ENCODE results near the gene SLC4A9.
A peak's percentile ranks its signal among the peaks of the same experiment; 100 is the strongest.

Gene SLC4A9

DNA sequence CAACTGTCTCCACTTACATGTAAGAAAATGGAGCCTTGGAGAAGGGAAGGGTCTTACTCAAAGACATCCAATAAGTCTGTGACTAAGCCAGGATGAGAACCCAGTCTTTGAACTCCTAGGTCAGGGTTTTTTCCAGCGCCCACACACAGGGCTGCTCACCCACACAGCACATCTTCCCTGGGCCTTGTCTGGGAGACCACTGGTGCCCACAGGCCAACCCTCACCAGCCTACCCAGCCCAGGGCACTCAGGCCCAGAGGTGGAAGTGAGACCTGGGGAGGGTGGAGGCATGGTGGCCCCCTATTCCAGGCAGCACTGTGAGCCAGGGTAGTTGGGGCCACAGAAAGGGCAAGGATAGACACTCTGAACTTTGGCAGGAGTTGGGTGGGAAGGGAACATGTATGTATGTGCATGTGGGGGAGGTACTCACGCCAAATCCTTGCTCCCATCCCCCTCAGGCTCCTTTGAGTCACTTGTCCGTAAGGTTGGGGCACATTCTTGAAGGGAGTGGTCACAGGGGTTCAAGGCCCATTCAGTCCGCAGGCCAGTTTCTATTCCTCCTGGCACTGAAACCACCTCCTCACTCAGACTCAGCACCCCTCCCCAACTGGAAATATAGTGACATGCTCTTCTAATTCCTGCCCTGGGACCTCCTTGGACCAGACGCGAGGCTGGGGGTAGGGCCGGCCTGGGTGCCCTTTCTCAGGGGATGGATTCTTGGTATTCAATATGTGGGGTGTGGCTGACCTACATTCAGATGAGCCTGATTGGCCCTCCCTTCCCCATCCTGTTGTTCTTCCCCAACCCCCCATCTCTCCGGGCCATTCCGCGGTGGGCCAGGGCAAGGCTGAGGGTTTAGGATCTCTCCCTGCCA lies 2.9 kb upstream of the SLC4A9 start:
- H4K8ac ChIP-seq (ENCODE audit: low read length) = peak overlapping the region; percentile 72
- peak overlapping the region; percentile 74 for H3K9ac ChIP-seq (ENCODE audit: low read length)
- no peak overlapping the region for H2BK15ac ChIP-seq (ENCODE audit: low read depth, poor library complexity, severe bottlenecking)
- no peak overlapping the region for H2BK120ac ChIP-seq (ENCODE audit: low read depth, low read length)
- no peak overlapping the region for H3K27ac ChIP-seq (ENCODE audit: low read length, poor library complexity, severe bottlenecking)
- peak overlapping the region; percentile 69 for H2AK5ac ChIP-seq (ENCODE audit: low read length, severe bottlenecking)
- no peak overlapping the region for H4K91ac ChIP-seq (ENCODE audit: low read length)
- no peak overlapping the region for H3K18ac ChIP-seq (ENCODE audit: low read depth in 1 of 2, low read length in 2 of 2)
- H3K4me3 ChIP-seq (ENCODE audit: insufficient read depth in 1 of 2, low read depth in 1 of 2, low read length in 2 of 2) = peak overlapping the region in 1 of 2 experiments; percentile 71
- no peaks in the 10 kb centered on the region for H3K36me3 ChIP-seq (ENCODE audit: control insufficient read depth in 1 of 2, insufficient read depth in 2 of 2, low read depth in 1 of 2, low read length in 2 of 2)
- WGBS = 42% methylated on average over 6 of the region's 10 CpGs
- peaks cover 3% of the 10 kb centered on the region for H3K4me1 ChIP-seq (ENCODE audit: control insufficient read depth, insufficient read depth, low read depth, low read length)
- H3K23ac ChIP-seq (ENCODE audit: low read length in 2 of 2) = no peak overlapping the region
- H3K27me3 ChIP-seq (ENCODE audit: control insufficient read depth in 1 of 2, insufficient read depth in 1 of 2, low read length in 2 of 2) = peaks cover 0 to 3% of the 10 kb centered on the region in 2 experiments
- H2BK5ac ChIP-seq (ENCODE audit: low read depth, low read length, poor library complexity, severe bottlenecking) = no peak overlapping the region
- no peaks in the 10 kb centered on the region for H3K9me3 ChIP-seq (ENCODE audit: control insufficient read depth, low read length)
- peak overlapping the region; percentile 70 for H2AFZ ChIP-seq (ENCODE audit: low read depth, low read length)
- H3K4me2 ChIP-seq (ENCODE audit: low read length, poor library complexity, severe bottlenecking) = no peak overlapping the region
- DNase-seq = no peak
- peak overlapping the region in 1 of 2 experiments; percentile 29 for H3K4ac ChIP-seq (ENCODE audit: low read depth in 1 of 2, low read length in 2 of 2)
- H3K14ac ChIP-seq (ENCODE audit: low read length in 2 of 2) = no peak overlapping the region
- H2BK12ac ChIP-seq (ENCODE audit: low read length in 2 of 2) = peak overlapping the region in 1 of 2 experiments; percentile 43
- no peaks in the 10 kb centered on the region for H3K79me1 ChIP-seq (replicated peaks; ENCODE audit: low read length, poor library complexity, severe bottlenecking)

DNA sequence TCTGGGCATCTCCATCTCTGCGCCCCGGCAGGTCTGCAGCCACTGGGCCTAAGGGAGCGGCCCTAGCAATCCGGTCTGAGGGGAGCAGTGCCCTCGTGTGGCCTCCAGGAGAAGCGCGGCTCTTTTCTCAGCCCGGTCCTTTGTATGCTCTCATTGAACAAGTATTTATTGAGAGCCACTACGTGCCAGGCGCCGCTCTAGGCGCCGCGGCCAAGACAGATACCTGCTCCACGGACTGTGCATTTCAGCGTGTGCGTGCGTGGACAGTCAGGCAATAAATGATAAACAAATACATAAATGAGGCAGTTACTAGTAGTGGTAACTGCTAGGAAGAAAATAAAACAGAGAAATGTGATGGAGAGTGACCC lies 2.3 kb upstream of the SLC4A9 start:
- no peaks in the 10 kb centered on the region for H3K36me3 ChIP-seq (ENCODE audit: control insufficient read depth in 1 of 2, insufficient read depth in 2 of 2, low read depth in 1 of 2, low read length in 2 of 2)
- WGBS = 2% methylated on average over 18 of the region's 18 CpGs

DNA sequence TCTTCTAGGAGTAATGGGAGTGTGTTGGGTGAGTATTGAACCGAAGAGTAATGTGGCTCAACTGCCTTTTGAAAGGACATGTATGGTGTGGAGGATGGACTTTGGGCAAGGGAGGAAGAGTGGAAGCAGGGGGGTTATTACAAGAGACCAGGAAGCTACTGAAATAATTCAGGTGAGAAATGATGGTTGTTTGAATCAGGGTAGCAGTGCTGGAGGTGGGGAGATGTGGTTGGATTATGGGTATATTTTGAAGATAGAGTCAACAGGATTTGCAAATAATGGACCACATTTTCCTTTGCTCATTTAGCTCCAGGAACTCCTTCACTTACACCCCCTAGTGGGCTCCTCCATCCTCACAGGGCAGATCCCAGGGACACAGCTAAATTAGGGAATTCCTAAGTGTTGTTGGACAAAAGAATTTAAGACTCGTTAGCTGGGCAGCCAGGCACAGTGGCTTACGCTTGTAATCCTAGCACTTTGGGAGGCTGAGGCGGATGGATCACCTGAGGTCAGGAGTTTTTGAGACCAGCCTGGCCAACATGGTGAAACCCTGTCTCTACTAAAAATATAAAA lies 1.2 kb upstream of the SLC4A9 start:
- H2BK5ac ChIP-seq (ENCODE audit: low read depth, low read length, poor library complexity, severe bottlenecking) = no peak overlapping the region
- no peak overlapping the region for H2AFZ ChIP-seq (ENCODE audit: low read depth, low read length)
- H4K91ac ChIP-seq (ENCODE audit: low read length) = no peak overlapping the region
- no peaks in the 10 kb centered on the region for H3K79me1 ChIP-seq (replicated peaks; ENCODE audit: low read length, poor library complexity, severe bottlenecking)
- no peak overlapping the region for H3K9ac ChIP-seq (ENCODE audit: low read length)
- no peak overlapping the region for H4K8ac ChIP-seq (ENCODE audit: low read length)
- H3K4me1 ChIP-seq (ENCODE audit: control insufficient read depth, insufficient read depth, low read depth, low read length) = peaks cover 12% of the 10 kb centered on the region
- no peak overlapping the region for H3K23ac ChIP-seq (ENCODE audit: low read length in 2 of 2)
- H3K27ac ChIP-seq (ENCODE audit: low read length, poor library complexity, severe bottlenecking) = no peak overlapping the region
- H3K14ac ChIP-seq (ENCODE audit: low read length in 2 of 2) = no peak overlapping the region
- H3K4me2 ChIP-seq (ENCODE audit: low read length, poor library complexity, severe bottlenecking) = no peak overlapping the region
- H2BK12ac ChIP-seq (ENCODE audit: low read length in 2 of 2) = no peak overlapping the region
- no peak overlapping the region for H2AK5ac ChIP-seq (ENCODE audit: low read length, severe bottlenecking)
- H2BK120ac ChIP-seq (ENCODE audit: low read depth, low read length) = peak overlapping the region; percentile 11
- WGBS = 71% methylated on average over 4 of the region's 4 CpGs
- peaks cover 0 to 3% of the 10 kb centered on the region in 2 experiments for H3K27me3 ChIP-seq (ENCODE audit: control insufficient read depth in 1 of 2, insufficient read depth in 1 of 2, low read length in 2 of 2)
- no peaks in the 10 kb centered on the region for H3K9me3 ChIP-seq (ENCODE audit: control insufficient read depth, low read length)
- no peak overlapping the region for H3K18ac ChIP-seq (ENCODE audit: low read depth in 1 of 2, low read length in 2 of 2)
- H2BK15ac ChIP-seq (ENCODE audit: low read depth, poor library complexity, severe bottlenecking) = no peak overlapping the region
- no peaks in the 10 kb centered on the region for H3K36me3 ChIP-seq (ENCODE audit: control insufficient read depth in 1 of 2, insufficient read depth in 2 of 2, low read depth in 1 of 2, low read length in 2 of 2)
- peak; percentile 63 for DNase-seq
- H3K4me3 ChIP-seq (ENCODE audit: insufficient read depth in 1 of 2, low read depth in 1 of 2, low read length in 2 of 2) = no peak overlapping the region
- no peak overlapping the region for H3K4ac ChIP-seq (ENCODE audit: low read depth in 1 of 2, low read length in 2 of 2)

More for the DNA sequence above, 2.3 kb upstream of the SLC4A9 start:
- Histone ChIP-seq H3K4me2 (ENCODE audit: low read length, poor library complexity, severe bottlenecking) (peak overlapping the region; percentile 24), H2AK5ac (ENCODE audit: low read length, severe bottlenecking) (no peak overlapping the region), H2BK5ac (ENCODE audit: low read depth, low read length, poor library complexity, severe bottlenecking) (no peak overlapping the region), H3K79me1 (replicated peaks; ENCODE audit: low read length, poor library complexity, severe bottlenecking) (no peaks in the 10 kb centered on the region), H3K4me3 (ENCODE audit: insufficient read depth in 1 of 2, low read depth in 1 of 2, low read length in 2 of 2) (peak overlapping the region in 1 of 2 experiments; percentile 71), H2BK120ac (ENCODE audit: low read depth, low read length) (no peak overlapping the region), H3K9ac (ENCODE audit: low read length) (peak overlapping the region; percentile 74), H3K4ac (ENCODE audit: low read depth in 1 of 2, low read length in 2 of 2) (peak overlapping the region in 1 of 2 experiments; percentile 4), H4K8ac (ENCODE audit: low read length) (no peak overlapping the region), H3K18ac (ENCODE audit: low read depth in 1 of 2, low read length in 2 of 2) (no peak overlapping the region), H3K27ac (ENCODE audit: low read length, poor library complexity, severe bottlenecking) (no peak overlapping the region), H3K27me3 (ENCODE audit: control insufficient read depth in 1 of 2, insufficient read depth in 1 of 2, low read length in 2 of 2) (peaks cover 0 to 3% of the 10 kb centered on the region in 2 experiments), H4K91ac (ENCODE audit: low read length) (no peak overlapping the region), H3K4me1 (ENCODE audit: control insufficient read depth, insufficient read depth, low read depth, low read length) (peaks cover 5% of the 10 kb centered on the region), H3K23ac (ENCODE audit: low read length in 2 of 2) (no peak overlapping the region), H2AFZ (ENCODE audit: low read depth, low read length) (peak overlapping the region; percentile 70), H2BK15ac (ENCODE audit: low read depth, poor library complexity, severe bottlenecking) (no peak overlapping the region), H2BK12ac (ENCODE audit: low read length in 2 of 2) (no peak overlapping the region), H3K9me3 (ENCODE audit: control insufficient read depth, low read length) (no peaks in the 10 kb centered on the region), H3K14ac (ENCODE audit: low read length in 2 of 2) (no peak overlapping the region)
- peak; percentile 88 for DNase-seq

DNA sequence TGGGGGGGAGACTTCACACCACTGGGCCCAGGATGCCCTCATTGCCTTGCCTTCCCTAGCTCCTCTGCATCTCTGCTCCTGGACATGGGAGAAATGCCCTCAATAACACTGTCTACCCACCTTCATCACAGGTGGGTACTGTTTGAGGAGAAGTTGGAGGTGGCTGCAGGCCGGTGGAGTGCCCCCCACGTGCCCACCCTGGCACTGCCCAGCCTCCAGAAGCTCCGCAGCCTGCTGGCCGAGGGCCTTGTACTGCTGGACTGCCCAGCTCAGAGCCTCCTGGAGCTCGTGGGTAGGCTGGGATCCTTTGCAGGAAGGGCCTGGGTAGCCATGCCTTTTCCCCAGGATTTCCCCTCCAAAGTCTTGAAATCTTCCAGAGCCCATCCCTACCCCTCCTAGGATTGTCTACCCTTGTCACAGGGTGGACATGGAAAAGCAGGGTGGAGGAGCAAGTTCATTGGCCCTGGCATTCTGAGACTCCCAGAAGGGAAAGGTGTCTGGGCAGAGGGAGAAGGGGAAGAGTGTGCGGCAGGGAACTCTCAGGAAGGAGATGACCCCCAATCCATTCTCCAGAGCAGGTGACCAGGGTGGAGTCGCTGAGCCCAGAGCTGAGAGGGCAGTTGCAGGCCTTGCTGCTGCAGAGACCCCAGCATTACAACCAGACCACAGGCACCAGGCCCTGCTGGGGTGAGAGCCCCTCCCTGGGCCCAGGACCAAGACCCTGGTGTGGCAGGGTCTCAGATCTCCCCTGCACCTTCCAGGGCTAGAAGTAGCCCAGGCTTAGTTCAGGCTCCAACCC lies 886 bp downstream of the SLC4A9 start:
- no peaks in the 10 kb centered on the region for H3K36me3 ChIP-seq (ENCODE audit: control insufficient read depth in 1 of 2, insufficient read depth in 2 of 2, low read depth in 1 of 2, low read length in 2 of 2)
- no peak overlapping the region for H2BK120ac ChIP-seq (ENCODE audit: low read depth, low read length)
- no peak overlapping the region for H3K4me2 ChIP-seq (ENCODE audit: low read length, poor library complexity, severe bottlenecking)
- no peak overlapping the region for H2BK5ac ChIP-seq (ENCODE audit: low read depth, low read length, poor library complexity, severe bottlenecking)
- H3K9ac ChIP-seq (ENCODE audit: low read length) = no peak overlapping the region
- H2AK5ac ChIP-seq (ENCODE audit: low read length, severe bottlenecking) = no peak overlapping the region
- no peak overlapping the region for H3K14ac ChIP-seq (ENCODE audit: low read length in 2 of 2)
- no peak overlapping the region for H2BK15ac ChIP-seq (ENCODE audit: low read depth, poor library complexity, severe bottlenecking)
- H4K8ac ChIP-seq (ENCODE audit: low read length) = no peak overlapping the region
- H4K91ac ChIP-seq (ENCODE audit: low read length) = no peak overlapping the region
- H2BK12ac ChIP-seq (ENCODE audit: low read length in 2 of 2) = no peak overlapping the region
- WGBS = 82% methylated on average over 7 of the region's 7 CpGs
- H3K79me1 ChIP-seq (replicated peaks; ENCODE audit: low read length, poor library complexity, severe bottlenecking) = no peaks in the 10 kb centered on the region
- H2AFZ ChIP-seq (ENCODE audit: low read depth, low read length) = no peak overlapping the region
- H3K9me3 ChIP-seq (ENCODE audit: control insufficient read depth, low read length) = no peaks in the 10 kb centered on the region
- H3K4ac ChIP-seq (ENCODE audit: low read depth in 1 of 2, low read length in 2 of 2) = no peak overlapping the region
- H3K18ac ChIP-seq (ENCODE audit: low read depth in 1 of 2, low read length in 2 of 2) = no peak overlapping the region
- no peak overlapping the region for H3K4me3 ChIP-seq (ENCODE audit: insufficient read depth in 1 of 2, low read depth in 1 of 2, low read length in 2 of 2)
- no peak overlapping the region for H3K23ac ChIP-seq (ENCODE audit: low read length in 2 of 2)
- H3K27me3 ChIP-seq (ENCODE audit: control insufficient read depth in 1 of 2, insufficient read depth in 1 of 2, low read length in 2 of 2) = peaks cover 0 to 5% of the 10 kb centered on the region in 2 experiments
- DNase-seq = no peak
- peaks cover 12% of the 10 kb centered on the region for H3K4me1 ChIP-seq (ENCODE audit: control insufficient read depth, insufficient read depth, low read depth, low read length)
- no peak overlapping the region for H3K27ac ChIP-seq (ENCODE audit: low read length, poor library complexity, severe bottlenecking)

Measured in mesenchymal stem cell (in vitro differentiated cells and primary cell).